Trophoblast cell (in vitro differentiated cells and primary cell): Measurements from ENCODE around the gene EMX1.
"Not testable (repeated sequence)": the region's sequence is repeated elsewhere in the genome, so short reads cannot be mapped to it uniquely, and the experiment has no call there.

ENCODE experiments used
- DNase-seq, 2 donors: peaks; one replicate each; pipeline ENCODE4 v3.0.0-alpha.2; 2016
- H2AFZ ChIP-seq: 2 replicates; pipeline ENCODE4 v1.6.1; 2013; ENCODE audit warnings: low read length, moderate library complexity, mild to moderate bottlenecking; ENCODE audit not compliant: insufficient read depth, poor library complexity
- H2AK5ac ChIP-seq: 2 replicates; pipeline ENCODE4 v1.6.1; 2013; ENCODE audit warnings: mild to moderate bottlenecking, low read length
- H2BK120ac ChIP-seq: 2 replicates; pipeline ENCODE4 v1.6.1; 2013; ENCODE audit warnings: low read length, mild to moderate bottlenecking, moderate library complexity; ENCODE audit not compliant: insufficient read depth, poor library complexity
- H2BK12ac ChIP-seq: 2 replicates; pipeline ENCODE4 v1.6.1; 2013; ENCODE audit warnings: mild to moderate bottlenecking, low read length, moderate library complexity
- H2BK5ac ChIP-seq: 2 replicates; pipeline ENCODE4 v1.6.1; 2013; ENCODE audit warnings: low read length, low read depth, moderate library complexity, mild to moderate bottlenecking; ENCODE audit not compliant: poor library complexity
- H3K14ac ChIP-seq: 2 replicates; pipeline ENCODE4 v1.6.1; 2013; ENCODE audit warnings: mild to moderate bottlenecking, low read length
- H3K18ac ChIP-seq: 2 replicates; pipeline ENCODE4 v1.6.1; 2013; ENCODE audit warnings: mild to moderate bottlenecking, low read length
- H3K23ac ChIP-seq: 2 replicates; pipeline ENCODE4 v1.6.1; 2013; ENCODE audit warnings: low read length
- H3K27ac ChIP-seq: 2 replicates; pipeline ENCODE4 v1.5.1; 2013; ENCODE audit warnings: low read depth, mild to moderate bottlenecking, inconsistent platforms, low read length, moderate library complexity
- H3K27me3 ChIP-seq: 2 replicates; pipeline ENCODE4 v1.6.1; 2013; ENCODE audit warnings: inconsistent platforms, mild to moderate bottlenecking, low read length, moderate library complexity; ENCODE audit not compliant: insufficient read depth
- H3K36me3 ChIP-seq, 2 experiments: 1 replicate in 1 of 2; 2 replicates in 1 of 2; pipeline ENCODE4 v1.6.1; 2013; ENCODE audit warnings: low read length in 2 of 2, mild to moderate bottlenecking in 2 of 2, moderate library complexity in 1 of 2; ENCODE audit not compliant: insufficient read depth in 2 of 2, control insufficient read depth in 1 of 2
- H3K4ac ChIP-seq: 2 replicates; pipeline ENCODE4 v1.6.1; 2013; ENCODE audit warnings: low read depth, mild to moderate bottlenecking, low read length, moderate library complexity
- H3K4me1 ChIP-seq, 2 experiments: 1 replicate in 1 of 2; 2 replicates in 1 of 2; pipeline ENCODE4 v1.6.1; 2013; ENCODE audit warnings: low read length in 2 of 2, mild to moderate bottlenecking in 2 of 2, moderate library complexity in 1 of 2; ENCODE audit not compliant: insufficient read depth in 2 of 2, control insufficient read depth in 1 of 2
- H3K4me2 ChIP-seq: 2 replicates; pipeline ENCODE4 v1.6.1; 2013; ENCODE audit warnings: inconsistent platforms, mild to moderate bottlenecking, low read length, moderate library complexity
- H3K4me3 ChIP-seq: 2 replicates; pipeline ENCODE4 v1.5.1; 2013; ENCODE audit warnings: mild to moderate bottlenecking, low read depth, low read length, inconsistent platforms
- H3K79me1 ChIP-seq: one replicate; pipeline ENCODE4 v1.6.1; 2013; ENCODE audit warnings: low read length
- H3K79me2 ChIP-seq: 2 replicates; pipeline ENCODE4 v1.6.1; 2013; ENCODE audit warnings: low read length, mild to moderate bottlenecking; ENCODE audit not compliant: control insufficient read depth, insufficient read depth, poor library complexity
- H3K9ac ChIP-seq: 2 replicates; pipeline ENCODE4 v1.6.1; 2013; ENCODE audit warnings: mild to moderate bottlenecking, low read length
- H3K9me3 ChIP-seq: 2 replicates; pipeline ENCODE4 v1.6.1; 2013; ENCODE audit warnings: low read depth, mild to moderate bottlenecking, control low read depth, inconsistent platforms, low read length; ENCODE audit not compliant: insufficient read depth
- H4K12ac ChIP-seq: 2 replicates; pipeline ENCODE4 v1.6.1; 2013; ENCODE audit warnings: low read depth, mild to moderate bottlenecking, low read length, moderate library complexity
- H4K8ac ChIP-seq: 2 replicates; pipeline ENCODE4 v1.6.1; 2013; ENCODE audit warnings: low read depth, mild to moderate bottlenecking, low read length, moderate library complexity
- H4K91ac ChIP-seq: one replicate; pipeline ENCODE4 v1.6.1; 2013; ENCODE audit warnings: low read depth, mild to moderate bottlenecking, low read length, moderate library complexity
- WGBS: extraction: QIAGEN DNeasy Blood & Tissue Kit; methylation state at CpG from one replicate; pipeline ENCODE4 v1.1.7; 2013; ENCODE audit warnings: missing lambda C conversion rate; ENCODE audit not compliant: insufficient read length, insufficient coverage; ENCODE audit errors: extremely low coverage; 5-methylcytosine and 5-hydroxymethylcytosine counted together

The EMX1 gene

DNA sequence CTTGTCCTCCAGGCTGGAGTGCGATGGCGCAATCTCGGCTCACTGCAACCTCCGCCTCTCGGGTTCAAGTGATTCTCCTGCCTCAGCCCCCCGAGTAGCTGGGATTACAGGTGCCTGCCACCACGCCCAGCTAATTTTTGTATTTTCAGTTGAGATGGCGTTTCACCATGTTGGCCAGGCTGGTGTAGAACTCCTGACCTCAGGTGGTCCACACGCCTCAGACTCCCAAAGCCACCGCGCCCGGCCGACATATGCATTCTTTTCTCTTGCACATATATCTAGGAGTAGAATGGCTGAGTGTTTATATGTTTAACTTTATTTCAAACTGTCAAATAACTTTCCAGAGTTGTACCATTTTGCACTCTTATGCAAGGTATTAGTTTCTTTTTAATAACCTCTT, 9.9 kb upstream of the EMX1 start:
- H2BK5ac ChIP-seq, result not testable (repeated sequence)

DNA sequence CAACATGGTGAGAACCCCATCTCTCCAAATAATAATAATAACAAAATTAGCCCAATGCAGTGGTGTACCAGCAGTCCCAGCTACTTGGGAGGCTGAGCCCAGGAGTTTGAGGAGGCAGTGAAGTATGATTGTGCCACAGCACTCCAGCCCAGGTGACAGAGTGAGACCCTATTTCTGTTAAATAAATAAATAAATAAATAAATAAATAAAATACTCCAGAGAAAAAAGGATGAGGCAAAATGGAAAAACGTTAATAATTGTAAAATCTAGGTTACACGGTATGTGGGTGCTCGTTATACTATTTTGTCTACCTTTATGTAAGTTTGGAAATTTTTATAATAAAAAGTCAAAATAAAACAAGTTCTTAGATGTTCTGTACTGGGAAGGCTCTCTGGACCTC, 8.6 kb upstream of the EMX1 start:
- no CpG with 5 or more reads among the region's 3 CpGs for WGBS
- Histone ChIP-seq H3K18ac (no peak overlapping the region), H4K12ac (no peak overlapping the region), H3K27me3 (peaks cover 12% of the 10 kb centered on the region), H3K9ac (no peak overlapping the region), H2BK120ac (no peak overlapping the region), H3K4me2 (no peak overlapping the region), H3K14ac (no peak overlapping the region), H2BK12ac (no peak overlapping the region), H3K9me3 (no peaks in the 10 kb centered on the region), H3K4me3 (no peak overlapping the region), H3K79me1 (no peaks in the 10 kb centered on the region), H2BK5ac (no peak overlapping the region), H2AFZ (no peak overlapping the region), H3K23ac (no peak overlapping the region), H3K4me1 (no peaks in the 10 kb centered on the region), H3K27ac (no peak overlapping the region), H3K4ac (no peak overlapping the region), H2AK5ac (no peak overlapping the region), H4K91ac (no peak overlapping the region), H3K79me2 (no peaks in the 10 kb centered on the region), H4K8ac (no peak overlapping the region), H3K36me3 (no peaks in the 10 kb centered on the region)
- no peak for DNase-seq

More for the DNA sequence above, 9.9 kb upstream of the EMX1 start:
- H3K4ac ChIP-seq, H3K23ac ChIP-seq, H3K4me1 ChIP-seq, H3K9me3 ChIP-seq, H4K12ac ChIP-seq, H3K27ac ChIP-seq, H3K18ac ChIP-seq, H2AFZ ChIP-seq, DNase-seq, H4K91ac ChIP-seq, H3K27me3 ChIP-seq, H3K79me2 ChIP-seq, H3K4me3 ChIP-seq, H2BK120ac ChIP-seq, H3K4me2 ChIP-seq, H3K36me3 ChIP-seq, H2AK5ac ChIP-seq, H3K9ac ChIP-seq, H3K79me1 ChIP-seq, H2BK12ac ChIP-seq, H3K14ac ChIP-seq, H4K8ac ChIP-seq: not testable (repeated sequence)
- WGBS, result no CpG with 5 or more reads among the region's 13 CpGs

DNA sequence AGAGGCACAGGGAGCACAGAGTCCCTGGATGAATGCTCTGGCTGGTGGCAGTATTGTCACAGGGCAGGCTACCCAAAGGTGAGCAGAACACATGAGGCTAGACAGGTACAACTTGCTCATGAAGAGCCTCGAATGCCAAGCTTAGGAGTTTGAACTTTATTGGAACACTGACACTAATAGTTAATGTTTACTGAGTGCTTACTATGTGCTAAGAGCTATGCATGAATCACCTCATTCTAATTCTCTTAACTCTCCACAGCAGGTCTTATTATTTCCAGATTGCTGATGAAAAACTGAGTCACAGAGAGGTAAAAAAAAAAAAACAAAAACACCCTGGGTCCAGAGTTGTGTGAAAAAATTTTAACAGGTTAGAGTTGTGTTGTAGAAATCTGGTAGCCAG, 6.1 kb upstream of the EMX1 start:
- Histone ChIP-seq H2AFZ (no peak overlapping the region), H2AK5ac (no peak overlapping the region)

GRCh38 chr2:72913486-72914205, 3.7 kb upstream of the EMX1 start:
- Histone ChIP-seq H3K4me2 (no peak overlapping the region), H2AK5ac (no peak overlapping the region), H3K36me3 (no peaks in the 10 kb centered on the region), H3K79me2 (no peaks in the 10 kb centered on the region), H3K9me3 (peaks cover 4% of the 10 kb centered on the region), H3K9ac (no peak overlapping the region), H3K14ac (no peak overlapping the region), H3K4ac (no peak overlapping the region), H2BK120ac (no peak overlapping the region), H3K27me3 (peaks cover 58% of the 10 kb centered on the region), H3K79me1 (no peaks in the 10 kb centered on the region), H2AFZ (no peak overlapping the region), H3K4me3 (no peak overlapping the region), H3K23ac (no peak overlapping the region), H3K18ac (no peak overlapping the region), H2BK12ac (no peak overlapping the region), H4K8ac (no peak overlapping the region), H4K91ac (no peak overlapping the region), H3K4me1 (peaks cover 17% of the 10 kb centered on the region in 2 experiments), H4K12ac (no peak overlapping the region), H2BK5ac (no peak overlapping the region), H3K27ac (no peak overlapping the region)
- DNase-seq, result no peak
- WGBS, result no CpG with 5 or more reads among the region's 7 CpGs

More for the DNA sequence above, 6.1 kb upstream of the EMX1 start:
- no peak overlapping the region for H2BK120ac ChIP-seq
- H3K4me2 ChIP-seq, result no peak overlapping the region
- no peak overlapping the region for H2BK5ac ChIP-seq
- H3K36me3 ChIP-seq, result no peaks in the 10 kb centered on the region
- H2BK12ac ChIP-seq, result no peak overlapping the region
- no peak overlapping the region for H3K27ac ChIP-seq
- H4K12ac ChIP-seq, result no peak overlapping the region
- H3K9ac ChIP-seq, result no peak overlapping the region
- no peak overlapping the region for H3K23ac ChIP-seq
- DNase-seq, result no peak
- no peak overlapping the region for H4K91ac ChIP-seq
- H3K79me2 ChIP-seq, result no peaks in the 10 kb centered on the region
- no peak overlapping the region for H3K18ac ChIP-seq
- no CpG with 5 or more reads among the region's 1 CpG for WGBS
- H4K8ac ChIP-seq, result no peak overlapping the region
- H3K4me1 ChIP-seq, result peaks cover 2 to 4% of the 10 kb centered on the region in 2 experiments
- no peak overlapping the region for H3K14ac ChIP-seq
- no peak overlapping the region for H3K4ac ChIP-seq
- peaks cover 37% of the 10 kb centered on the region for H3K27me3 ChIP-seq
- no peaks in the 10 kb centered on the region for H3K79me1 ChIP-seq
- H3K4me3 ChIP-seq, result no peak overlapping the region
- no peaks in the 10 kb centered on the region for H3K9me3 ChIP-seq
